Measurements from ENCODE around the gene GPR171.

Gene GPR171

DNA sequence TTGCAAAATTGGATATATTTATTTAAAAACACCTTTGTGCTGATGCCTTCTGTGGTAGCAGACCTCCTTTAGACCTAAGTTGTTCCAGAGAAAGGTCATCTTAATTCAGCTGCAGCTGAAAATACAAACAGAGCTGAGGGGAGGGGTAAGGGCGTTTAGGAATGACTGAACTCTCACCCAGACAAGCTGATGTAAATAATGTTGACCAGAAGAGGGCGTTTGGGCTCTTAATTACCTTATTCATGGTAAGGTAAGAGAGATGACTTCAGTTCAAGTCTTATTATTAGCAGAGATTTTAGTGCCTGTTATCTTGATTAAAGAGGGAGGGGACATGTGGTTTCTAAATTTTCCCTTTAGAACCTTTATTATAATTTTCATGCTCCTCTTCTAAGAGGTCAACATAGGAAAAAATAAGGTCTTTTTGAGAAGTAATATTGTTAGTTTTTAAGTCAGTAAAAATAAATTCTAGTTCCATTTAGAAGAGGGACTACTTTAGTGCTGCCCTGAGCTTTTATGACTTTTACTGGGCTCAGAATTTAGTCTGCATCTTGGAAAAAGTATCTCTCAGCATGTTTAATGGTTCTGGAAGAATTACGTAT lies 46.3 kb downstream of the GPR171 start:
- no peak overlapping the region for H3K4me2 ChIP-seq
- H3K27me3 ChIP-seq = no peaks in the 10 kb centered on the region
- H3K27ac ChIP-seq = no peak overlapping the region
- no peak overlapping the region for H3K9ac ChIP-seq
- peaks cover 0 to 22% (median 0%) of the 10 kb centered on the region in 11 experiments; a peak in 6 of 22 replicates for H3K36me3 ChIP-seq
- no peak overlapping the region for H3K4me3 ChIP-seq
- no peaks in the 10 kb centered on the region for H3K4me1 ChIP-seq
- H3K9me3 ChIP-seq (replicated peaks in 1 of 11) = no peaks in the 10 kb centered on the region
- no peak for TF ChIP-seq Cebpa-rat (IDR thresholded peaks at IDR 0.05)
- no peaks in the 10 kb centered on the region for H4K20me1 ChIP-seq

GRCh38 chr3:151155409-151156128 lies 47.4 kb downstream of the GPR171 start:
- Histone ChIP-seq H3K4me1 (no peaks in the 10 kb centered on the region), H3K27me3 (no peaks in the 10 kb centered on the region), H3K9me3 (replicated peaks in 1 of 11) (no peaks in the 10 kb centered on the region), H3K4me2 (no peak overlapping the region), H3K36me3 (peaks cover 0 to 15% (median 0%) of the 10 kb centered on the region in 11 experiments; a peak in 5 of 22 replicates), H3K27ac (no peak overlapping the region), H4K20me1 (no peaks in the 10 kb centered on the region), H3K9ac (no peak overlapping the region), H3K4me3 (no peak overlapping the region)
- TF ChIP-seq Cebpa-rat (IDR thresholded peaks at IDR 0.05) = no peak

DNA sequence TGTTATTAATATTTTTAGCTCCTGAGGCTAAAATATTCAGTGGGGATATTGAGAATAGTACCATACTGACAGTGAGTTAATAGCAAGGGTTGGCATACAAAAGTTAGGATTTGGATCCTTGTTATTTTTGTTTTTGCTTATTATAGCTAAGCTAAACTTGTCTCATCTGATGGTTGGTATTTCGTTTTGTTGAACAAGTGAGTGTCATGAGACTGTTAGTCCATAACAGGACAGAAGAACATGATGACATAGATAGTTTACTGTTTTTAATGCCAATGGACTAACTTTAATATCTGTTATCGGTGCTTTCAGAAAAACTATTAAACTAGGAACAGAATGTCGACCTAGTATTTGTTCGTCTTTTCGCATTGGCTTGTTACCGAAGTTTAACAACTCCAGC lies 48.5 kb downstream of the GPR171 start:
- Histone ChIP-seq H3K4me1 (no peaks in the 10 kb centered on the region), H3K27ac (no peak overlapping the region), H3K4me3 (no peak overlapping the region), H4K20me1 (no peaks in the 10 kb centered on the region), H3K9me3 (replicated peaks in 1 of 11) (no peaks in the 10 kb centered on the region), H3K36me3 (peaks cover 0 to 6% (median 0%) of the 10 kb centered on the region in 11 experiments; a peak in 4 of 22 replicates), H3K27me3 (no peaks in the 10 kb centered on the region), H3K4me2 (no peak overlapping the region), H3K9ac (no peak overlapping the region)
- no peak for TF ChIP-seq Cebpa-rat (IDR thresholded peaks at IDR 0.05)

DNA sequence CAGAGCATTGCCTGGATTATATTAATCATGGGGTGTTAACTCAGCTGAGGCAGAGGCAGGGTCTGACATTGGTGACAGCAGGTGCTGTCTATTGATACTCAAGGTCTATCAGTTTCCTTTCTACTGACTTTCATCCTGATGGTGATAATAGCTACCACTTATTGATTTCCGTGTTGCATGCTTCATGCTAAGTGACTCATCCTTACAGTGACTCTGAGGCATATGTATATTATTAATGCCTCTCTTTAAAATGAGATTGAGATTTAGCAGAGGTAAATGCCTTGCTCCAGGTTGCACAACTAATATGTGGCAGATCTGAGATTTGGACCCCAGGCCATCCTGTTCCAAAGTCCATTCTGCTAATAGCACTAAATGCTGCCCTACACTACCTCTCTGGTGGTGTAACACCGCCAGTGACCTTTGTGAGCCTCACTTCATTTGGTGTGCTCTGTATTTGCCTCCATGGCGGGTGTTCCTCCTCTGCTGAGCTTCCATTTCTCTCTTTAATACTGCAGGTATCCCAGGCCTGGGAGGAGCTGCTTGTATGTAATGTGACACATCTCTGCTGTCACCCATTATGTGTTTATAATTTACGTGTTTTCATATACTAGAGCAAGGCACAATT lies 50.4 kb downstream of the GPR171 start:
- H3K27me3 ChIP-seq = no peaks in the 10 kb centered on the region

More for the DNA sequence above, 50.4 kb downstream of the GPR171 start:
- Histone ChIP-seq H3K4me2 (no peak overlapping the region), H3K9ac (no peak overlapping the region), H3K27ac (no peak overlapping the region), H3K4me3 (no peak overlapping the region), H3K36me3 (no peaks in the 10 kb centered on the region; a peak in 1 of 22 replicates), H3K4me1 (peaks cover 0 to 3% (median 2%) of the 10 kb centered on the region in 10 experiments; a peak in 15 of 20 replicates), H4K20me1 (no peaks in the 10 kb centered on the region), H3K9me3 (replicated peaks in 1 of 11) (no peaks in the 10 kb centered on the region)
- no peak for TF ChIP-seq Cebpa-rat (IDR thresholded peaks at IDR 0.05)

Data from BLaER1 treated with 17β-estradiol and CSF1 and Interleukin-3, amounts not matched to agents 10 nM and 100 nM (cell line).